ENCODE results near the gene ITK. TPM values are rescaled to one million over a fixed set of nuclear protein-coding genes. Genes with fewer than 3 reads are reported as not detected.

The ITK gene
- total and polyA plus RNA-seq, 2 experiments from 2014 or later: 0.08 TPM; not detected in 1

DNA sequence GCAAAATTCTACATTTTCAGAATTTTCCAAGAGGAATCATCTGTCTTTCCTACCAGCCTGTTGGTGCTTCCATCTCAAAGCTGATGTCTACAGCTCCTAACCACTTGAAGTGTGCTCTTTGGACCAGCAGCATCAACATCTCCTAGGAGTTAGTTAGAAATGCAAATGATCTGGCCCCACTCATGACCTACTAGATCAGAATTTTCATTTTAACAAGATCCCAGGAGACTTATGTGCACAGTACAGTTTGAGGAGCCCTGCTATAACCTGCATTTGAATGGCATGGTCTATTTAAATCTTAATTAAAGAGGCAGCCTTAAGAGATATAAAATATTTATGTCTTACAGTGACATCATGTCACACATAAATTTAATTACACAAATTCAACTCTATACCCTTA, 33.8 kb downstream of the ITK start:
- no peak for DNase-seq (ENCODE audit: low spot score)
- Histone ChIP-seq H3K9me2 (ENCODE audit: insufficient read depth) (no peaks in the 10 kb centered on the region), H3K4me1 (ENCODE audit: insufficient read depth) (no peaks in the 10 kb centered on the region), H3K4me3 (no peak overlapping the region), H4K20me1 (replicated peaks; ENCODE audit: insufficient read depth) (no peaks in the 10 kb centered on the region), H3K4me2 (no peak overlapping the region), H3K27ac (ENCODE audit: low read depth) (no peak overlapping the region), H3K79me2 (replicated peaks; ENCODE audit: insufficient read depth) (no peaks in the 10 kb centered on the region), H3K36me3 (ENCODE audit: insufficient read depth) (no peaks in the 10 kb centered on the region), H3F3A (replicated peaks; ENCODE audit: low read depth) (no peaks in the 10 kb centered on the region), H2AFZ (no peak overlapping the region), H3K27me3 (ENCODE audit: insufficient read depth) (no peaks in the 10 kb centered on the region)
- Mint-ChIP-seq H3K27me3 (ENCODE audit: insufficient read depth, low read depth, poor library complexity) (no peaks in the 10 kb centered on the region), H3K27ac (no peak overlapping the region), H3K9me3 (no peaks in the 10 kb centered on the region), H3K4me3 (no peak overlapping the region), H3K4me1 (peaks cover 5% of the 10 kb centered on the region; the same call in 2 of the 3 replicates), H3K36me3 (ENCODE audit: low read depth) (no peaks in the 10 kb centered on the region)
- ATAC-seq: no peak
- TF ChIP-seq EZH2phosphoT487 (IDR thresholded peaks at IDR 0.05; ENCODE audit: unreplicated experiment): no peak
- TF ChIP-seq CREB1 (CRISPR knock-in tag; IDR thresholded peaks at IDR 0.05; ENCODE audit: low read depth): no peak
- TF ChIP-seq JUNB (IDR thresholded peaks at IDR 0.05; ENCODE audit: unreplicated experiment): no peak
- TF ChIP-seq, protein P1, sequence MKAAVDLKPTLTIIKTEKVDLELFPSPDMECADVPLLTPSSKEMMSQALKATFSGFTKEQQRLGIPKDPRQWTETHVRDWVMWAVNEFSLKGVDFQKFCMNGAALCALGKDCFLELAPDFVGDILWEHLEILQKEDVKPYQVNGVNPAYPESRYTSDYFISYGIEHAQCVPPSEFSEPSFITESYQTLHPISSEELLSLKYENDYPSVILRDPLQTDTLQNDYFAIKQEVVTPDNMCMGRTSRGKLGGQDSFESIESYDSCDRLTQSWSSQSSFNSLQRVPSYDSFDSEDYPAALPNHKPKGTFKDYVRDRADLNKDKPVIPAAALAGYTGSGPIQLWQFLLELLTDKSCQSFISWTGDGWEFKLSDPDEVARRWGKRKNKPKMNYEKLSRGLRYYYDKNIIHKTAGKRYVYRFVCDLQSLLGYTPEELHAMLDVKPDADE (IDR thresholded peaks at IDR 0.05): no peak
- TF ChIP-seq, protein P2, sequence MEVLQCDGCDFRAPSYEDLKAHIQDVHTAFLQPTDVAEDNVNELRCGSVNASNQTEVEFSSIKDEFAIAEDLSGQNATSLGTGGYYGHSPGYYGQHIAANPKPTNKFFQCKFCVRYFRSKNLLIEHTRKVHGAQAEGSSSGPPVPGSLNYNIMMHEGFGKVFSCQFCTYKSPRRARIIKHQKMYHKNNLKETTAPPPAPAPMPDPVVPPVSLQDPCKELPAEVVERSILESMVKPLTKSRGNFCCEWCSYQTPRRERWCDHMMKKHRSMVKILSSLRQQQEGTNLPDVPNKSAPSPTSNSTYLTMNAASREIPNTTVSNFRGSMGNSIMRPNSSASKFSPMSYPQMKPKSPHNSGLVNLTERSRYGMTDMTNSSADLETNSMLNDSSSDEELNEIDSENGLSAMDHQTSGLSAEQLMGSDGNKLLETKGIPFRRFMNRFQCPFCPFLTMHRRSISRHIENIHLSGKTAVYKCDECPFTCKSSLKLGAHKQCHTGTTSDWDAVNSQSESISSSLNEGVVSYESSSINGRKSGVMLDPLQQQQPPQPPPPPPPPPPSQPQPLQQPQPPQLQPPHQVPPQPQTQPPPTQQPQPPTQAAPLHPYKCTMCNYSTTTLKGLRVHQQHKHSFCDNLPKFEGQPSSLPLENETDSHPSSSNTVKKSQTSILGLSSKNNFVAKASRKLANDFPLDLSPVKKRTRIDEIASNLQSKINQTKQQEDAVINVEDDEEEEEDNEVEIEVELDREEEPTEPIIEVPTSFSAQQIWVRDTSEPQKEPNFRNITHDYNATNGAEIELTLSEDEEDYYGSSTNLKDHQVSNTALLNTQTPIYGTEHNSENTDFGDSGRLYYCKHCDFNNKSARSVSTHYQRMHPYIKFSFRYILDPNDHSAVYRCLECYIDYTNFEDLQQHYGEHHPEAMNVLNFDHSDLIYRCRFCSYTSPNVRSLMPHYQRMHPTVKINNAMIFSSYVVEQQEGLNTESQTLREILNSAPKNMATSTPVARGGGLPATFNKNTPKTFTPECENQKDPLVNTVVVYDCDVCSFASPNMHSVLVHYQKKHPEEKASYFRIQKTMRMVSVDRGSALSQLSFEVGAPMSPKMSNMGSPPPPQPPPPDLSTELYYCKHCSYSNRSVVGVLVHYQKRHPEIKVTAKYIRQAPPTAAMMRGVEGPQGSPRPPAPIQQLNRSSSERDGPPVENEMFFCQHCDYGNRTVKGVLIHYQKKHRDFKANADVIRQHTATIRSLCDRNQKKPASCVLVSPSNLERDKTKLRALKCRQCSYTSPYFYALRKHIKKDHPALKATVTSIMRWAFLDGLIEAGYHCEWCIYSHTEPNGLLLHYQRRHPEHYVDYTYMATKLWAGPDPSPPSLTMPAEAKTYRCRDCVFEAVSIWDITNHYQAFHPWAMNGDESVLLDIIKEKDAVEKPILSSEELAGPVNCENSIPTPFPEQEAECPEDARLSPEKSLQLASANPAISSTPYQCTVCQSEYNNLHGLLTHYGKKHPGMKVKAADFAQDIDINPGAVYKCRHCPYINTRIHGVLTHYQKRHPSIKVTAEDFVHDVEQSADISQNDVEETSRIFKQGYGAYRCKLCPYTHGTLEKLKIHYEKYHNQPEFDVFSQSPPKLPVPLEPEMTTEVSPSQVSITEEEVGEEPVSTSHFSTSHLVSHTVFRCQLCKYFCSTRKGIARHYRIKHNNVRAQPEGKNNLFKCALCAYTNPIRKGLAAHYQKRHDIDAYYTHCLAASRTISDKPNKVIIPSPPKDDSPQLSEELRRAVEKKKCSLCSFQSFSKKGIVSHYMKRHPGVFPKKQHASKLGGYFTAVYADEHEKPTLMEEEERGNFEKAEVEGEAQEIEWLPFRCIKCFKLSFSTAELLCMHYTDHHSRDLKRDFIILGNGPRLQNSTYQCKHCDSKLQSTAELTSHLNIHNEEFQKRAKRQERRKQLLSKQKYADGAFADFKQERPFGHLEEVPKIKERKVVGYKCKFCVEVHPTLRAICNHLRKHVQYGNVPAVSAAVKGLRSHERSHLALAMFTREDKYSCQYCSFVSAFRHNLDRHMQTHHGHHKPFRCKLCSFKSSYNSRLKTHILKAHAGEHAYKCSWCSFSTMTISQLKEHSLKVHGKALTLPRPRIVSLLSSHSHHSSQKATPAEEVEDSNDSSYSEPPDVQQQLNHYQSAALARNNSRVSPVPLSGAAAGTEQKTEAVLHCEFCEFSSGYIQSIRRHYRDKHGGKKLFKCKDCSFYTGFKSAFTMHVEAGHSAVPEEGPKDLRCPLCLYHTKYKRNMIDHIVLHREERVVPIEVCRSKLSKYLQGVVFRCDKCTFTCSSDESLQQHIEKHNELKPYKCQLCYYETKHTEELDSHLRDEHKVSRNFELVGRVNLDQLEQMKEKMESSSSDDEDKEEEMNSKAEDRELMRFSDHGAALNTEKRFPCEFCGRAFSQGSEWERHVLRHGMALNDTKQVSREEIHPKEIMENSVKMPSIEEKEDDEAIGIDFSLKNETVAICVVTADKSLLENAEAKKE (CRISPR knock-in tag; IDR thresholded peaks at IDR 0.05): no peak
- no peak for TF ChIP-seq ZNF331 (CRISPR knock-in tag; IDR thresholded peaks at IDR 0.05; ENCODE audit: low read depth)
- no peak for TF ChIP-seq STAT1 (IDR thresholded peaks at IDR 0.05; ENCODE audit: unreplicated experiment)
- TF ChIP-seq, protein P3, sequence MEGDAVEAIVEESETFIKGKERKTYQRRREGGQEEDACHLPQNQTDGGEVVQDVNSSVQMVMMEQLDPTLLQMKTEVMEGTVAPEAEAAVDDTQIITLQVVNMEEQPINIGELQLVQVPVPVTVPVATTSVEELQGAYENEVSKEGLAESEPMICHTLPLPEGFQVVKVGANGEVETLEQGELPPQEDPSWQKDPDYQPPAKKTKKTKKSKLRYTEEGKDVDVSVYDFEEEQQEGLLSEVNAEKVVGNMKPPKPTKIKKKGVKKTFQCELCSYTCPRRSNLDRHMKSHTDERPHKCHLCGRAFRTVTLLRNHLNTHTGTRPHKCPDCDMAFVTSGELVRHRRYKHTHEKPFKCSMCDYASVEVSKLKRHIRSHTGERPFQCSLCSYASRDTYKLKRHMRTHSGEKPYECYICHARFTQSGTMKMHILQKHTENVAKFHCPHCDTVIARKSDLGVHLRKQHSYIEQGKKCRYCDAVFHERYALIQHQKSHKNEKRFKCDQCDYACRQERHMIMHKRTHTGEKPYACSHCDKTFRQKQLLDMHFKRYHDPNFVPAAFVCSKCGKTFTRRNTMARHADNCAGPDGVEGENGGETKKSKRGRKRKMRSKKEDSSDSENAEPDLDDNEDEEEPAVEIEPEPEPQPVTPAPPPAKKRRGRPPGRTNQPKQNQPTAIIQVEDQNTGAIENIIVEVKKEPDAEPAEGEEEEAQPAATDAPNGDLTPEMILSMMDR (conservative IDR thresholded peaks at IDR 0.05; ENCODE audit: low read depth in 2 of 2): no peak
- no peak for TF ChIP-seq POLR2AphosphoS5 (IDR thresholded peaks at IDR 0.05; ENCODE audit: low read depth)
- no peak for TF ChIP-seq ZNF114 (CRISPR knock-in tag; IDR thresholded peaks at IDR 0.05)
- TF ChIP-seq, protein P4, sequence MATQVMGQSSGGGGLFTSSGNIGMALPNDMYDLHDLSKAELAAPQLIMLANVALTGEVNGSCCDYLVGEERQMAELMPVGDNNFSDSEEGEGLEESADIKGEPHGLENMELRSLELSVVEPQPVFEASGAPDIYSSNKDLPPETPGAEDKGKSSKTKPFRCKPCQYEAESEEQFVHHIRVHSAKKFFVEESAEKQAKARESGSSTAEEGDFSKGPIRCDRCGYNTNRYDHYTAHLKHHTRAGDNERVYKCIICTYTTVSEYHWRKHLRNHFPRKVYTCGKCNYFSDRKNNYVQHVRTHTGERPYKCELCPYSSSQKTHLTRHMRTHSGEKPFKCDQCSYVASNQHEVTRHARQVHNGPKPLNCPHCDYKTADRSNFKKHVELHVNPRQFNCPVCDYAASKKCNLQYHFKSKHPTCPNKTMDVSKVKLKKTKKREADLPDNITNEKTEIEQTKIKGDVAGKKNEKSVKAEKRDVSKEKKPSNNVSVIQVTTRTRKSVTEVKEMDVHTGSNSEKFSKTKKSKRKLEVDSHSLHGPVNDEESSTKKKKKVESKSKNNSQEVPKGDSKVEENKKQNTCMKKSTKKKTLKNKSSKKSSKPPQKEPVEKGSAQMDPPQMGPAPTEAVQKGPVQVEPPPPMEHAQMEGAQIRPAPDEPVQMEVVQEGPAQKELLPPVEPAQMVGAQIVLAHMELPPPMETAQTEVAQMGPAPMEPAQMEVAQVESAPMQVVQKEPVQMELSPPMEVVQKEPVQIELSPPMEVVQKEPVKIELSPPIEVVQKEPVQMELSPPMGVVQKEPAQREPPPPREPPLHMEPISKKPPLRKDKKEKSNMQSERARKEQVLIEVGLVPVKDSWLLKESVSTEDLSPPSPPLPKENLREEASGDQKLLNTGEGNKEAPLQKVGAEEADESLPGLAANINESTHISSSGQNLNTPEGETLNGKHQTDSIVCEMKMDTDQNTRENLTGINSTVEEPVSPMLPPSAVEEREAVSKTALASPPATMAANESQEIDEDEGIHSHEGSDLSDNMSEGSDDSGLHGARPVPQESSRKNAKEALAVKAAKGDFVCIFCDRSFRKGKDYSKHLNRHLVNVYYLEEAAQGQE (IDR thresholded peaks at IDR 0.05; ENCODE audit: unreplicated experiment): no peak
- TF ChIP-seq EZH2 (IDR thresholded peaks at IDR 0.05; ENCODE audit: low read depth, unreplicated experiment): no peak
- TF ChIP-seq NANOG (IDR thresholded peaks at IDR 0.05; ENCODE audit: borderline replicate concordance): no peak
